Kidney epithelial cell (primary cell): ENCODE results near the gene FBXO21. TPM values are rescaled to one million over a fixed set of nuclear protein-coding genes. Genes with fewer than 3 reads are reported as not detected.

ENCODE experiments used
- DNase-seq: peaks from one replicate; pipeline ENCODE4 v3.0.0-alpha.2; 2010; ENCODE audit warnings: low read depth
- H3K27me3 ChIP-seq: 2 replicates; pipeline ENCODE4 v1.6.0; 2011; ENCODE audit warnings: low read length; ENCODE audit not compliant: control insufficient read depth, insufficient read depth
- H3K36me3 ChIP-seq: 2 replicates; pipeline ENCODE4 v1.5.1; 2011; ENCODE audit warnings: low read length; ENCODE audit not compliant: control insufficient read depth, insufficient read depth
- H3K4me3 ChIP-seq: 2 replicates; pipeline ENCODE4 v1.5.1; 2011; ENCODE audit warnings: low read depth, mild to moderate bottlenecking, control low read depth, low read length
- CTCF ChIP-seq: IDR thresholded peaks from 2 replicates; pipeline ENCODE4 v1.5.1; 2011; ENCODE audit warnings: mild to moderate bottlenecking, moderate library complexity, low read length, control low read depth, inconsistent platforms; ENCODE audit not compliant: insufficient read depth, poor library complexity, severe bottlenecking
- total RNA-seq: library from RNA; depleted of rRNA; stranded (reverse); fragments of >200 nt; gene quantifications from 2 replicates; pipeline ENCODE4 v1.2.3, GENCODE V29; 2015

Gene FBXO21
- total RNA-seq, 1 donor from 2014 or later, result 82.1 TPM

GRCh38 chr12:117100851-117101673 lies 89.2 kb downstream of the FBXO21 start:
- peaks cover 52% of the 10 kb centered on the region for H3K27me3 ChIP-seq
- no peak for DNase-seq
- H3K36me3 ChIP-seq, result no peaks in the 10 kb centered on the region
- H3K4me3 ChIP-seq, result no peak overlapping the region
- TF ChIP-seq CTCF, result no peak

GRCh38 chr12:117100251-117100650 lies 90.0 kb downstream of the FBXO21 start:
- peaks cover 55% of the 10 kb centered on the region for H3K27me3 ChIP-seq
- H3K36me3 ChIP-seq, result no peaks in the 10 kb centered on the region
- peak; percentile 34 for TF ChIP-seq CTCF
- no peak for DNase-seq
- H3K4me3 ChIP-seq, result no peak overlapping the region

GRCh38 chr12:117098361-117099217 lies 91.7 kb downstream of the FBXO21 start:
- no peak for TF ChIP-seq CTCF
- Histone ChIP-seq H3K27me3 (peaks cover 52% of the 10 kb centered on the region), H3K36me3 (no peaks in the 10 kb centered on the region), H3K4me3 (peak overlapping the region; percentile 45)
- no peak for DNase-seq

- H3K36me3 ChIP-seq, result no peaks in the 10 kb centered on the region
- DNase-seq, result no peak
- peaks cover 52% of the 10 kb centered on the region for H3K27me3 ChIP-seq
- no peak for TF ChIP-seq CTCF
- H3K4me3 ChIP-seq, result peak overlapping the region; percentile 45
Observed at GRCh38 chr12:117098024-117098360, 92.3 kb downstream of the FBXO21 start.

- Histone ChIP-seq H3K27me3 (peaks cover 49% of the 10 kb centered on the region), H3K36me3 (no peaks in the 10 kb centered on the region), H3K4me3 (no peak overlapping the region)
- no peak for TF ChIP-seq CTCF
- no peak for DNase-seq
Observed at GRCh38 chr12:117097159-117097558, 93.1 kb downstream of the FBXO21 start.
